ENCODE results near the gene AIPL1. TPM values are rescaled to one million over a fixed set of nuclear protein-coding genes. Genes with fewer than 3 reads are reported as not detected.

The AIPL1 gene
- total RNA-seq, 3 donors from 2014 or later (not counting 1 experiment from before 2014, with no cell fraction given): not detected

DNA sequence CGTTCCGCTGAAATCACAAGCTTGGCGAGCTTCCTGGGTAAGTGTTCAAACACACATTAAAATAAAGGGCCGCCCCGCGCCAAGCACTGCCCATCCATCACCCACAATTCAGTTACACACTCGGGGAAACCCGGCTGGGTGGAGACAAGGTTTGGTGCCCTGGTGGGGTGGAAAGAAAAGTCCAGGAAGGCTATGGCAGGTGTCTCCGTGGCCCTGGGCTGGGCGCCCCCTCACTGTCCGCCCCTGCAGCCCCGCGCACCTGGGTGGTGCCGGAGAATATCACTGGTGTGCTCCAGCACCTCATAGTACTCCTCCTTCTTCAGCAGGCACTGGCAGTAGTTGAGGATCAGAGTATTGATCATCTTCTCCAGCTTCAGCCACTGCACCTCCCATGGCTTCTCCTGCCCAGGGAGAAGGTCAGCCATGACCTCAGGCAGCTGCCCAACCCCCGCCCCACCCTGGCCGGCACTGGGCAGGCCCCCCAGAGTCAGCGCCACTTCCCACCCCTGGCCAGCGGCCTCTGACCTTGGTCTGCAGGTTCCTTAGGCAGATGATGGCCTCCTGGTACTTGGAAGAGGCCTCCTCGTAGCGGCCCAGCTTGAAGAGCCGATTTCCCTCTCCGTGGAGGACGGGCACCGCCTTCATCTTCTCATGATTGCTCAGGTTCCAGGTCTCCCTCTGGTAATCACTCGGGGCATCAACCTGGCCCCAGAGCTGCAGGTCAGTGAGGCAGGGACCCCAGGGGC lies 8.4 kb downstream of the AIPL1 start:
- Mint-ChIP-seq H3K27me3 (ENCODE audit: low read depth in 2 of 2) (peaks cover 15 to 26% of the 10 kb centered on the region in 2 donors), H3K36me3 (no peaks in the 10 kb centered on the region), H3K9me3 (peaks cover 3 to 4% of the 10 kb centered on the region in 2 donors), H3K27ac (no peak overlapping the region), H3K4me1 (peaks cover 11 to 17% of the 10 kb centered on the region in 2 donors), H3K4me3 (no peak overlapping the region)
- WGBS (ENCODE audit: insufficient coverage): 92% methylated on average over 20 of the region's 25 CpGs
- Histone ChIP-seq H3K9me3 (ENCODE audit: control insufficient read depth, insufficient read depth, low read length) (peaks cover 8% of the 10 kb centered on the region), H3K4me1 (ENCODE audit: control insufficient read depth, insufficient read depth, low read length) (peaks cover 27% of the 10 kb centered on the region), H3K27ac (ENCODE audit: low read length) (no peak overlapping the region), H3K4me3 (ENCODE audit: low read length) (no peak overlapping the region), H3K27me3 (ENCODE audit: control insufficient read depth, insufficient read depth, low read length) (no peaks in the 10 kb centered on the region), H3K36me3 (ENCODE audit: control insufficient read depth, insufficient read depth, low read length) (no peaks in the 10 kb centered on the region)
- ATAC-seq (no peak), DNase-seq (no peak)
- TF ChIP-seq, protein P1, sequence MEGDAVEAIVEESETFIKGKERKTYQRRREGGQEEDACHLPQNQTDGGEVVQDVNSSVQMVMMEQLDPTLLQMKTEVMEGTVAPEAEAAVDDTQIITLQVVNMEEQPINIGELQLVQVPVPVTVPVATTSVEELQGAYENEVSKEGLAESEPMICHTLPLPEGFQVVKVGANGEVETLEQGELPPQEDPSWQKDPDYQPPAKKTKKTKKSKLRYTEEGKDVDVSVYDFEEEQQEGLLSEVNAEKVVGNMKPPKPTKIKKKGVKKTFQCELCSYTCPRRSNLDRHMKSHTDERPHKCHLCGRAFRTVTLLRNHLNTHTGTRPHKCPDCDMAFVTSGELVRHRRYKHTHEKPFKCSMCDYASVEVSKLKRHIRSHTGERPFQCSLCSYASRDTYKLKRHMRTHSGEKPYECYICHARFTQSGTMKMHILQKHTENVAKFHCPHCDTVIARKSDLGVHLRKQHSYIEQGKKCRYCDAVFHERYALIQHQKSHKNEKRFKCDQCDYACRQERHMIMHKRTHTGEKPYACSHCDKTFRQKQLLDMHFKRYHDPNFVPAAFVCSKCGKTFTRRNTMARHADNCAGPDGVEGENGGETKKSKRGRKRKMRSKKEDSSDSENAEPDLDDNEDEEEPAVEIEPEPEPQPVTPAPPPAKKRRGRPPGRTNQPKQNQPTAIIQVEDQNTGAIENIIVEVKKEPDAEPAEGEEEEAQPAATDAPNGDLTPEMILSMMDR (IDR thresholded peaks at IDR 0.05): no peak
- intact Hi-C loops (cut with micrococcal nuclease): no loop called here

DNA sequence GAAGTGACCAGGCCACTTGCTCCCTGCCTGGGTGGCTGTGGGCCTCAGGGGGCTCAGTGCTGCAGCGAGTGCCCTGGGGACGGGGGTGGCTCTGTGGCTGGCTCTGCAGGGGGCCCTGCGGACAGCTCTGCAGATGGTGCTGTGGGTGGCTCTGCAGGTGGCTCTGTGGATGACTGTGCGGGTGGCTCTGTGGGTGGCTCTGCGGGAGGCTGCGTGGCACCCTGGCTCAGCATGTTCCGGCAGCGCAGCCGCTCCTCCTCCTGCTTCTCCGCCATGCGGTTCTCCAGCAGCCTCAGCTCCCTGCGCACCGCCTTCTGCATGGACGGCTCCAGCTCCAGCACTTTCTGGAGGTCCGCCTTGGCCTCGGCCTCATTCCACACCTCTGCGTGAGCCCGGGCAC lies 9.5 kb downstream of the AIPL1 start:
- Histone ChIP-seq H3K36me3 (ENCODE audit: control insufficient read depth, insufficient read depth, low read length) (no peaks in the 10 kb centered on the region), H3K4me3 (ENCODE audit: low read length) (no peak overlapping the region), H3K9me3 (ENCODE audit: control insufficient read depth, insufficient read depth, low read length) (no peaks in the 10 kb centered on the region), H3K27ac (ENCODE audit: low read length) (no peak overlapping the region), H3K4me1 (ENCODE audit: control insufficient read depth, insufficient read depth, low read length) (peaks cover 27% of the 10 kb centered on the region), H3K27me3 (ENCODE audit: control insufficient read depth, insufficient read depth, low read length) (no peaks in the 10 kb centered on the region)
- Mint-ChIP-seq H3K4me1 (peaks cover 11 to 19% of the 10 kb centered on the region in 2 donors), H3K9me3 (peaks cover 3% of the 10 kb centered on the region in 2 donors), H3K27ac (no peak overlapping the region), H3K36me3 (no peaks in the 10 kb centered on the region), H3K4me3 (no peak overlapping the region), H3K27me3 (ENCODE audit: low read depth in 2 of 2) (peaks cover 17 to 24% of the 10 kb centered on the region in 2 donors)
- no peak for ATAC-seq
- intact Hi-C loops (cut with micrococcal nuclease): no loop called here
- 89% methylated on average over 18 of the region's 18 CpGs for WGBS (ENCODE audit: insufficient coverage)
- TF ChIP-seq, protein P1 (IDR thresholded peaks at IDR 0.05): no peak
- DNase-seq: no peak

DNA sequence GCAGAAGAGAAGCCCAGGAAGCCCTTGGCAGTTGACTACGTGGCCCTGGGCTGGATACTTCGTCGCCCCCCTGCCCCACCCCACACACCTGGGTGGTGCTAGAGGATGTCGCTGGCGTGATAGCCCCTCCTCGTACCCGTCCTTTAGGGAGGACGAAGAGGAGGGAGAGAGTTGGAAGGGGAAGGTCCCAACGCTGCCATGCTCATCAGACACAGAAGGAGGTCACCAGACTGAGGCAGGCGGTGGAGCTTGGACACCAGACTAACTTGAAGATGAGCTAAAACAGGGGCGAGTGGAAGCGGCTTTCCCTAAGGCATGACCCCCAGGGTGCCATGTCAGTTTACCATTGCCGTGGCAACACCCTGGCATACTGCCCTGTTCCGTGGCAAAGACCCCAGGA lies 11.0 kb downstream of the AIPL1 start:
- TF ChIP-seq, protein P1 (IDR thresholded peaks at IDR 0.05): no peak
- peaks cover 27% of the 10 kb centered on the region for H3K4me1 ChIP-seq (ENCODE audit: control insufficient read depth, insufficient read depth, low read length)
- Mint-ChIP-seq H3K27ac (no peak overlapping the region), H3K9me3 (no peaks in the 10 kb centered on the region), H3K4me3 (no peak overlapping the region), H3K36me3 (no peaks in the 10 kb centered on the region), H3K4me1 (peaks cover 11 to 19% of the 10 kb centered on the region in 2 donors), H3K27me3 (ENCODE audit: low read depth in 2 of 2) (peaks cover 22 to 24% of the 10 kb centered on the region in 2 donors)
- no peaks in the 10 kb centered on the region for H3K9me3 ChIP-seq (ENCODE audit: control insufficient read depth, insufficient read depth, low read length)
- no peaks in the 10 kb centered on the region for H3K36me3 ChIP-seq (ENCODE audit: control insufficient read depth, insufficient read depth, low read length)
- 82% methylated on average over 13 of the region's 14 CpGs for WGBS (ENCODE audit: insufficient coverage)
- no peak overlapping the region for H3K27ac ChIP-seq (ENCODE audit: low read length)
- H3K27me3 ChIP-seq (ENCODE audit: control insufficient read depth, insufficient read depth, low read length): no peaks in the 10 kb centered on the region
- DNase-seq (no peak), ATAC-seq (no peak)
- H3K4me3 ChIP-seq (ENCODE audit: low read length): no peak overlapping the region
- intact Hi-C loops (cut with micrococcal nuclease): no loop called here

All from natural killer cell (primary cell).